NCI-H2029 treated with DMSO at 0.1 percent for 48 hours (cell line): ENCODE results near the gene NT5C3B.
"Not testable (repeated sequence)": the region's sequence is repeated elsewhere in the genome, so short reads cannot be mapped to it uniquely, and the experiment has no call there.

Experiments used
- DNase-seq: peaks from one replicate; lab custom pipeline; 2025; lab: John Stamatoyannopoulos, UW

The NT5C3B gene

DNA sequence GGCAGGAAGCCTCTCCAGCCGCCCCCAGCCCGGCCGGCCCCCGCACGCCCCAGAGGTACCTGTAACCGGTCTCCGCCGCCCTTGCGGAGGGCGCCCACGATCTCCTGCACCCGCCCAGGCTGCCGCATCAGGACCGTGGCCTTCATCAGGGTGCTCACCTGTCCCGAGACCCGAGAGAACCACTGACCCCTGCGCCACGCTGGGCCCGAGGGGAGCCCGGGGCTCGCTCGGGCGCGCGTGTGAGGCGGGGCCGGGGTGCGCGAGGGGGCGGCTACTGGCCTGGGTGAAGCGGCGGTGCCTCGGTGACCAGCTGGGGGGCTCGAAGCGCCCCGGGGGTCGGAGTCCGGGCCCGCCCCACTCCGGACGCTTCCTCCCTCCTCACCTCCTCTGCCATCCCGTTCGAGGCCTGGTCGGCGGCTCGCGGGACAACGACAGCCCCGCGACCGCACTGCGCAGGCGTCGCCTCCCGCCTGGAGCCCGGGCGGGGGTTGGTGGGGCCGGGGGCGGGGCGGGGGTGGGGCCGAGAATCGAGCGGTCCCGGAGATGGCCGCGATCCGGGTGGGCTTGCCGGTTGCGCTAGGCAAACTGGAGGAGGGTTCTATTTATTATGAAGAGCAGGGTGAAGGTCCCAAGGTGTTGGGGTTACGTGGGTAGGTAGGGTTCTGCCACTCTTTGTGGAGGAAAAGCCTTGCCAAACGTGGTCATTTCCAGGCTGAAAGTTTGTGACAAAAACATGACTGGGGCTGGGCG lies at the start of gene NT5C3B:
NT5C3B (minus strand) TSS at position 433 of the 750 bp plus-strand sequence; CDS start at position 394, 39 bp downstream.
- no peak for DNase-seq

GRCh38 chr17:41885733-41886132 lies 49.7 kb upstream of the NT5C3B start:
- DNase-seq: no peak

GRCh38 chr17:41882756-41883155 lies 46.7 kb upstream of the NT5C3B start:
- no peak for DNase-seq

DNA sequence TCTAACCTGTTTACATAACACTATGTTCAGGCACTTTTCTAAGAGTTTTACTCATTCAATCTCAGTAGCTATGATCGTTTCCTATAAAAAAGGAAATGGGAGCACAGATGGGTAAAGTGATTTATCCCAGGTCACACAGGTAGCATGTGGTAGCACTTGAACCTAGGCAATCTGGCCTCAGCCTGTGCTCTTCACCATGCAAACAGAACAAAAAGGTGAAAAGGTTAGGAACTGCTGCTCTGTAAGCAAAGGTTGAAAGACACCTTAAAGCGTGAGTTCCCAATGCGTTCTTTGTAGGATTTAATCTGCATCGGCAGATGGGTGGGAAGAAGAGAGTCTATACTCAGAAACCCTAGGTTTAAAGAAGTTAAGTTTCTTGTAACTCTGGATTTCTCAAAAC lies 44.1 kb upstream of the NT5C3B start:
- DNase-seq: no peak

DNA sequence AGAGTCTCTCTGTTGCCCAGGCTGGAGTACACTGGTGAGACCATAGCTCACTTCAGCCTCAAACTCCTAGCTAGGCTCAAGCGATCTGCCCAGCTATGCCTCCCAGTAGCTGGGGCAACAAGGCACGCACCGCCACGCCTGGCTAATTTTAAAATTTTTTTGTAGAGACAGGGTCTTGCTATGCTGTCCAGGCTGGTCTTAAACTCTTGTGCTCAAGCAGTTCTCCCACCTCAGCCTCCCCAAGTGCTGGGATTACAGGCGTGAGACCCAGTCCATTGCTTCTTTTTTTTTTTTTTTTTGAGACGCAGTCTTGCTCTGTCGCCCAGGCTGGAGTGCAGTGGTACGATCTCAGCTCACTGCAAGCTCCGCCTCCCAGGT lies 38.2 kb upstream of the NT5C3B start:
- DNase-seq: not testable (repeated sequence)

GRCh38 chr17:41873559-41874292 lies 37.7 kb upstream of the NT5C3B start:
- no peak for DNase-seq

DNA sequence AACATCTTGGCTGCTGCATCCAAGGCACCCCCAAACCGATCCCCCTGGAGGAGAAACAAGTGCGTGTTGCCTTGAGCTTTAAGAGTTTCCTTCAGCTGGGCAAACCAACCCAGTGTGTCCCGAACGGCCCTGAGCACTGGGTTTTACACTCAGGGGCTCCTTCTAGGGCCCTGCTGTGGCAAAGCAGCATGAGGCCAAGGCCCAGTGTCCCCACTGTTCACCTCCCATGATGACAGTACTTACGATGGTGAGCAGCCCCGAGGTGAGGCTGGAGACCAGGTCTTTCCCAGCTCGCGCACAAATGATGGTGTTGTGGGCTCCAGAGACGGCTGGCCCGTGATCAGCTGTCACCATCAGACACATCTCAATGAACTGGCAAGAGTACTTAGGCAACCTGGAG lies 35.8 kb upstream of the NT5C3B start:
- no peak for DNase-seq

GRCh38 chr17:41870627-41871026 lies 34.6 kb upstream of the NT5C3B start:
- DNase-seq: no peak

GRCh38 chr17:41870097-41870496 lies 34.1 kb upstream of the NT5C3B start:
- no peak for DNase-seq

- no peak for DNase-seq
Measured at GRCh38 chr17:41869426-41869825, 33.4 kb upstream of the NT5C3B start.

GRCh38 chr17:41868568-41868967 lies 32.5 kb upstream of the NT5C3B start:
- no peak for DNase-seq

GRCh38 chr17:41865596-41865893 lies 29.5 kb upstream of the NT5C3B start:
- no peak for DNase-seq

GRCh38 chr17:41864836-41865595 lies 29.0 kb upstream of the NT5C3B start, which contains the start of gene KLHL11:
TSS of gene KLHL11 (minus strand) at chr17:41865423. CDS start at chr17:41865370, 53 bp downstream.
- DNase-seq: peak; percentile 56

- DNase-seq: no peak
Measured at GRCh38 chr17:41864498-41864835, 28.4 kb upstream of the NT5C3B start.

- no peak for DNase-seq
Measured at GRCh38 chr17:41863074-41863848, 27.2 kb upstream of the NT5C3B start.

GRCh38 chr17:41860254-41860931 lies 24.4 kb upstream of the NT5C3B start:
- DNase-seq: no peak

DNA sequence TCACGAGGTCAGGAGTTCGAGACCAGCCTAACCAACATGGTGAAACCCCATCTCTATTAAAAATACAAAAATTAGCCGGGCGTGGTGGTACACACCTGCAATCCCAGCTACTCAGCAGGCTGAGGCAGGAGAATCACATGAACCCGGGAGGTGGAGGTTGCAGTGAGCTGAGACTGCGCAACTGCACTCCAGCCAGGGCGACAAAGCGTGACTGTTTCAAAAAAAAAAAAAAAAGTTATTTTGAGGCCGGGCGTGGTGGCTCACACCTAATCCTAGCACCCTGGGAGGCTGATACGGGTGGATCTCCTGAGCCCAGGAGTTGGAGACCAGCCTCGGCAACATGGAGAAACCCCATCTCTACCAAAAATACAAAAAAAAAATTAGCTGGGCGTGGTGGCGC lies 15.3 kb upstream of the NT5C3B start:
- not testable (repeated sequence) for DNase-seq

DNA sequence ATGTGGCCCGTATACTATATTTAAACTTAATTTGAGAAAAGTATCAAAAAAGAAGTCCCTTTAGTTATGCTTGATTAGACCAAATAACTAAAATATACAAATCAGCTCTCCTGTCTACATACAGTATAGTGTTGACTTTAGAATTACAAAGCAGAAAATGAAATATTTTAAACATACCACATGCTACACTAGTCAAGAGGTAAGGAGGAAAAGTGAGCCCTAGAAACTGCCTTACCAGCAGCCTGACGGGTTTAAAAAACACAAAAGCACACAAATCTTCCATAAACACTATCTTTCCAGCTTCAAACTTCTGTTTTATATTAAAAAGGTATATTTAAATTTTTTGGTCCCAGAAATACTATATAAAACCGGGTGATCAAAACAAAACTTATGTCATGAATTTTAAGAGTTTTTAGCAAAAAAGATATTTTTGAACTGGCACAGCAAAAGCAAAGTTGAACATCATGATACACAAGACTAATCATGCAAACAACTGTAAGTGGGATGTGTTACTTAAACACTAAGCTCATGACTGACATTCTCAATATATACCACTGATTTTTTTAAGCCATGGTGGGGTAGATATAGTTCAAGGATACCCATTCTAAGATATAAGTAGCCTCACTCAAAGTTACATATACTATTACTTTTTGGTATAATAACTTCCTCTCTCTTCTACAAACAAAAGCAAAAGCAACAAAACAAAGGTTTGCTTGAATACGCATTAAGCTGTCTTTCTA lies 13.4 kb upstream of the NT5C3B start:
- no peak for DNase-seq

- no peak for DNase-seq
Measured at GRCh38 chr17:41848788-41849187, 12.8 kb upstream of the NT5C3B start.

DNA sequence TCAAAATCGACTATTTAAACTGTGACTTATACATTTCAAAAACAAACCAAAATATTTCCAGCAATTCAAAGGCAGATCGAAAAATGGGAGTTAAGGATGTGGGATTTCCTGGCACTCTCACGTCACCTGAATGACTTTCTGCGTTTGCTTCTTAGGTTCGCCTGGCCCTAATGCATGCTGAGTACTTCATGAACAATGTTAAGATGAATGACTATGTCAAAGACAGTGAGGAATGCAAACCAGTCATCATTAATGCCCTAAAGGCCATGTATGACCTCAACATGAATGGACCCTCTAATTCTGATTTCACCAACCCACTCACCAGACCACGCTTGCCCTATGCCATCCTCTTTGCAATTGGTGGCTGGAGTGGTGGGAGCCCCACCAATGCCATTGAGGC lies 8.9 kb upstream of the NT5C3B start:
- DNase-seq: no peak

GRCh38 chr17:41840781-41841180 lies 4.7 kb upstream of the NT5C3B start:
- DNase-seq: not testable (repeated sequence)
